ENCODE measurements around the gene GRK1.

- TF ChIP-seq CTCF (IDR thresholded peaks at IDR 0.05) = no peak
- no peak for TF ChIP-seq POLR2A (IDR thresholded peaks at IDR 0.05)
Observed at GRCh38 chr13:113749967-113750366, 82.9 kb downstream of the GRK1 start.

All from uterus (tissue), 2 donors.